ENCODE results near the gene POLR2H. TPM values are rescaled to one million over a fixed set of nuclear protein-coding genes. Genes with fewer than 3 reads are reported as not detected.
A peak's percentile ranks its signal among the peaks of the same experiment; 100 is the strongest.

Gene POLR2H
- total and polyA plus RNA-seq, 2 of the 4 experiments (the other 2 are of a cell fraction): 47.7 to 130 TPM

- H3K14ac ChIP-seq (replicated peaks; ENCODE audit: low read depth, low read length): 0 out of 2 replicates have a peak overlapping the region, but pooled peaks have one; percentile 37
- no peak overlapping the region; a peak in 1 of 4 replicates for H4K8ac ChIP-seq (ENCODE audit: low read depth in 2 of 2, low read length in 2 of 2)
- H4K20me1 ChIP-seq (ENCODE audit: insufficient read depth, low read length): peaks cover 98% of the 10 kb centered on the region
- peaks cover 68% of the 10 kb centered on the region for H3K36me3 ChIP-seq (ENCODE audit: control insufficient read depth, insufficient read depth, low read length)
- peak overlapping the region; percentile 85 for H2AK5ac ChIP-seq (ENCODE audit: low read depth, low read length)
- CTCF ChIA-PET: interaction anchor here (0.9 to 1.1 kb wide), 2 partner anchors 19 to 170 kb away, joined by 3 to 8 read pairs; no protein-coding TSS in a partner anchor
- ATAC-seq (ENCODE audit: low read depth): peak; percentile 87
- intact Hi-C loops (cut with micrococcal nuclease) (no loop called here), in situ Hi-C loops (cut with MboI; ENCODE audit: low sequenced_read_pairs) (no loop called here), dilution Hi-C loops (cut with HindIII; ENCODE audit: low sequenced_read_pairs, unreplicated experiment) (no loop called here)
- WGBS, 2 experiments (ENCODE audit: extremely low coverage in 2 of 2, insufficient read length in 1 of 2): no CpG with 5 or more reads among the region's 4 CpGs
- no peaks in the 10 kb centered on the region for H3K27me3 ChIP-seq (ENCODE audit: control insufficient read depth, insufficient read depth, low read length)
- no peak overlapping the region for H3K9ac ChIP-seq (ENCODE audit: low read depth, low read length)
- no peak overlapping the region for H4K5ac ChIP-seq (ENCODE audit: low read depth, low read length)
- peaks cover 31 to 76% of the 10 kb centered on the region in 2 experiments for H3K79me1 ChIP-seq (ENCODE audit: low read depth in 1 of 2, low read length in 2 of 2)
- no peak overlapping the region for H4K91ac ChIP-seq (ENCODE audit: insufficient read depth, low read depth, low read length)
- no TSS peak for BruUV-seq (replicated peaks)
- no peak overlapping the region for H2BK15ac ChIP-seq (ENCODE audit: low read depth, low read length)
- H3K4me1 ChIP-seq (ENCODE audit: control insufficient read depth, insufficient read depth, low read length): peaks cover 25% of the 10 kb centered on the region
- H3K23ac ChIP-seq (ENCODE audit: low read depth, low read length): no peak overlapping the region
- peak overlapping the region; percentile 75 for H3K4me2 ChIP-seq (ENCODE audit: low read depth, low read length)
- no peak overlapping the region for H3K56ac ChIP-seq (ENCODE audit: extremely low read depth, insufficient read depth, low read length)
- peak overlapping the region; percentile 80 for H3K4ac ChIP-seq (ENCODE audit: low read depth, low read length)
- POLR2A ChIA-PET (ENCODE audit: unreplicated experiment): interaction anchor here (0.7 to 0.8 kb wide), 2 partner anchors 8 to 144 kb away, joined by 3 read pairs; no protein-coding TSS in a partner anchor
- H2AK9ac ChIP-seq (replicated peaks; ENCODE audit: low read depth, low read length, poor library complexity): peak overlapping the region; percentile 86
- H2BK120ac ChIP-seq (ENCODE audit: low read depth, low read length): no peak overlapping the region
- H2BK5ac ChIP-seq (ENCODE audit: low read depth, low read length, poor library complexity, severe bottlenecking): peak overlapping the region; percentile 66
- no peak for TF ChIP-seq RFX5 (IDR thresholded peaks at IDR 0.05; ENCODE audit: low read depth, low read length)
- TF ChIP-seq RAD21 (IDR thresholded peaks at IDR 0.05; ENCODE audit: low read length): no peak
- TF ChIP-seq MAFK (IDR thresholded peaks at IDR 0.05; ENCODE audit: low read depth, low read length): no peak
- peak; percentile 71 for TF ChIP-seq NFE2L2 (IDR thresholded peaks at IDR 0.05; ENCODE audit: low read depth, low read length)
- no peak for TF ChIP-seq CHD1 (IDR thresholded peaks at IDR 0.05; ENCODE audit: low read depth, low read length)
- peak; percentile 50; the same call in 1 of the 2 replicates for TF ChIP-seq MAZ (IDR thresholded peaks at IDR 0.05; ENCODE audit: borderline replicate concordance, low read depth, low read length)
- no peak for TF ChIP-seq SMC3 (IDR thresholded peaks at IDR 0.05; ENCODE audit: low read depth, low read length)
- peak; percentile 65; the same call in 1 of the 2 replicates for TF ChIP-seq FOS (IDR thresholded peaks at IDR 0.05; ENCODE audit: low read depth, low read length)
- TF ChIP-seq CEBPB (IDR thresholded peaks at IDR 0.05; ENCODE audit: low read depth, low read length): no peak
- TF ChIP-seq BHLHE40 (IDR thresholded peaks at IDR 0.05; ENCODE audit: low read depth, low read length): no peak
- DNase-seq: peak; percentile 97
- peaks cover 38% of the 10 kb centered on the region for H3K9me1 ChIP-seq (ENCODE audit: insufficient read depth, low read length)
- no peak overlapping the region for H3K4me3 ChIP-seq (ENCODE audit: insufficient read depth, low read depth, low read length)
- no peak overlapping the region; the same call in 1 of the 2 replicates for H3K18ac ChIP-seq (ENCODE audit: low read depth, low read length)
- H3K9me3 ChIP-seq (ENCODE audit: control insufficient read depth, insufficient read depth, low read length): no peaks in the 10 kb centered on the region
- H3K27ac ChIP-seq (ENCODE audit: insufficient read depth, low read length): peak overlapping the region; percentile 75
- peak overlapping the region; percentile 40 for H2AFZ ChIP-seq (replicated peaks; ENCODE audit: low read length, poor library complexity)
- no peak overlapping the region for H2BK20ac ChIP-seq (ENCODE audit: low read depth, low read length)
Measured at GRCh38 chr3:184320104-184320445, 41.4 kb upstream of the POLR2H start.

Measured in IMR-90 (cell line).